H1 (cell line): ENCODE data around the gene CORIN. TPM values are rescaled to one million over a fixed set of nuclear protein-coding genes. Genes with fewer than 3 reads are reported as not detected.

Experiments
- CTCF ChIA-PET: fragments of 300-600 bp; sonication (Branson Sonifier 250); formaldehyde crosslinking; loops from one replicate; lab custom pipeline; 2021; ENCODE audit not compliant: partially characterized antibody; lab: Charles Lee
- POLR2A ChIA-PET: fragments of 300-600 bp; sonication (Branson Sonifier 250); formaldehyde crosslinking; loops from one replicate; lab custom pipeline; 2021; ENCODE audit warnings: inconsistent platforms; ENCODE audit not compliant: partially characterized antibody; lab: Charles Lee
- DNase-seq, 2 experiments: peaks; one replicate each; pipeline versions ENCODE4 v3.0.0 to v3.0.0-alpha.2; 2010 to 2022; ENCODE audit warnings: low spot score in 2 of 2, low read depth in 1 of 2, mixed read lengths in 1 of 2
- FAIRE-seq: peaks from 2 replicates; lab custom pipeline; 2011; peaks lifted over from hg19 to GRCh38; lab: Jason Lieb, UNC
- H2AFZ ChIP-seq: 2 replicates; pipeline ENCODE4 v1.8.1; 2012; ENCODE audit warnings: low read length, inconsistent platforms
- H2AK5ac ChIP-seq: 2 replicates; pipeline ENCODE4 v1.6.1; 2013; ENCODE audit warnings: low read depth, low read length
- H2BK120ac ChIP-seq: replicated peaks from 2 replicates; pipeline ENCODE3; 2013; ENCODE audit warnings: low read depth, low read length, inconsistent platforms
- H2BK12ac ChIP-seq: 2 replicates; pipeline ENCODE4 v1.6.1; 2013; ENCODE audit warnings: low read depth, low read length
- H2BK15ac ChIP-seq: 2 replicates; pipeline ENCODE4 v1.6.1; 2013; ENCODE audit warnings: low read length
- H2BK20ac ChIP-seq: 2 replicates; pipeline ENCODE4 v1.6.1; 2013; ENCODE audit warnings: low read length
- H2BK5ac ChIP-seq: 2 replicates; pipeline ENCODE4 v1.6.1; 2013; ENCODE audit warnings: low read depth, low read length
- H3K14ac ChIP-seq: 2 replicates; pipeline ENCODE4 v1.6.1; 2013; ENCODE audit warnings: inconsistent platforms; ENCODE audit not compliant: insufficient read length
- H3K18ac ChIP-seq: 2 replicates; pipeline ENCODE4 v1.6.1; 2013; ENCODE audit warnings: low read length; ENCODE audit errors: extremely low read depth
- H3K23ac ChIP-seq: 2 replicates; pipeline ENCODE4 v1.6.1; 2013; ENCODE audit warnings: inconsistent platforms; ENCODE audit not compliant: insufficient read length
- H3K23me2 ChIP-seq: 2 replicates; pipeline ENCODE4 v1.6.1; 2013; ENCODE audit warnings: low read depth, low read length
- H3K27ac ChIP-seq: 2 replicates; pipeline ENCODE4 v1.6.1; 2011; ENCODE audit warnings: low read depth, low read length, inconsistent platforms
- H3K27me3 ChIP-seq, 4 experiments: replicated peaks in 1 of 4; 1 replicate in 1 of 4; 2 replicates in 3 of 4; pipeline versions ENCODE4 v1.6.1 to v1.8.1; 2011 to 2013; ENCODE audit warnings: low read length in 3 of 4, mild to moderate bottlenecking in 3 of 4, inconsistent platforms in 2 of 4, mixed read lengths in 2 of 4, moderate library complexity in 1 of 4; ENCODE audit not compliant: control insufficient read depth in 3 of 4, insufficient read depth in 3 of 4; ENCODE audit errors: extremely low read depth in 1 of 4
- H3K36me3 ChIP-seq, 4 experiments: 2 replicates each; pipeline versions ENCODE4 v1.6.1 to v1.8.1; 2011 to 2013; ENCODE audit warnings: mild to moderate bottlenecking in 4 of 4, low read length in 3 of 4, moderate library complexity in 2 of 4, control low read depth in 1 of 4, inconsistent platforms in 1 of 4; ENCODE audit not compliant: insufficient read depth in 4 of 4, control insufficient read depth in 2 of 4
- H3K4ac ChIP-seq: replicated peaks from 2 replicates; pipeline ENCODE3; 2013; ENCODE audit warnings: low read length, low read depth, mixed read lengths, inconsistent platforms; ENCODE audit not compliant: insufficient read length
- H3K4me1 ChIP-seq, 4 experiments: replicated peaks in 1 of 4; 1 replicate in 1 of 4; 2 replicates in 3 of 4; pipeline versions ENCODE4 v1.6.1 to v1.8.1; 2011 to 2013; ENCODE audit warnings: low read length in 3 of 4, inconsistent platforms in 2 of 4, mixed read lengths in 1 of 4; ENCODE audit not compliant: insufficient read depth in 4 of 4, control insufficient read depth in 3 of 4
- H3K4me2 ChIP-seq, 2 experiments: 2 replicates each; pipeline versions ENCODE4 v1.6.1 to v1.8.1; 2011 to 2013; ENCODE audit warnings: low read depth in 2 of 2, low read length in 2 of 2, control low read depth in 1 of 2, inconsistent platforms in 1 of 2, mild to moderate bottlenecking in 1 of 2; ENCODE audit not compliant: insufficient read depth in 1 of 2
- H3K4me3 ChIP-seq, 4 experiments: fragments of 200-600, 300-600 bp in 1 of 4; sonication (generic), shearing (Covaris generic), sonication (Bioruptor Twin) in 1 of 4; 2 replicates each; pipeline versions ENCODE4 v1.5.1 to v1.8.1; 2011 to 2016; ENCODE audit warnings: low read length in 4 of 4, low read depth in 3 of 4, control low read depth in 2 of 4, inconsistent platforms in 2 of 4, mild to moderate bottlenecking in 2 of 4, mixed read lengths in 1 of 4, moderate library complexity in 1 of 4; ENCODE audit not compliant: insufficient read depth in 2 of 4; ENCODE audit errors: extremely low read depth in 1 of 4
- H3K56ac ChIP-seq: replicated peaks from 2 replicates; pipeline ENCODE3; 2013; ENCODE audit warnings: low read depth, mild to moderate bottlenecking, mixed read lengths, low read length, inconsistent platforms; ENCODE audit not compliant: insufficient read length
- H3K79me1 ChIP-seq: 2 replicates; pipeline ENCODE4 v1.6.1; 2013; ENCODE audit warnings: low read depth, low read length, control low read depth
- H3K79me2 ChIP-seq, 2 experiments: 2 replicates each; pipeline versions ENCODE4 v1.6.1 to v1.8.1; 2012 to 2013; ENCODE audit warnings: low read length in 2 of 2, mild to moderate bottlenecking in 2 of 2, inconsistent platforms in 1 of 2; ENCODE audit not compliant: insufficient read depth in 2 of 2, control insufficient read depth in 1 of 2
- H3K9ac ChIP-seq, 4 experiments: replicated peaks in 1 of 4; 1 replicate in 1 of 4; 2 replicates in 3 of 4; pipeline versions ENCODE4 v1.6.1 to v1.8.1; 2011 to 2013; ENCODE audit warnings: low read depth in 3 of 4, low read length in 3 of 4, control low read depth in 2 of 4, mild to moderate bottlenecking in 2 of 4, moderate library complexity in 2 of 4, inconsistent platforms in 1 of 4; ENCODE audit errors: extremely low read depth in 1 of 4
- H3K9me3 ChIP-seq, 2 experiments: 2 replicates each; pipeline versions ENCODE4 v1.6.1 to v1.8.1; 2012 to 2013; ENCODE audit warnings: mild to moderate bottlenecking in 2 of 2, moderate library complexity in 2 of 2, control low read depth in 1 of 2, inconsistent platforms in 1 of 2, low read depth in 1 of 2, low read length in 1 of 2, mixed read lengths in 1 of 2; ENCODE audit not compliant: insufficient read depth in 2 of 2
- H4K20me1 ChIP-seq, 2 experiments: replicated peaks in 1 of 2; 2 replicates each; pipeline versions ENCODE3 to v1.8.1; 2011 to 2013; ENCODE audit warnings: inconsistent platforms in 2 of 2, low read length in 2 of 2, mild to moderate bottlenecking in 1 of 2; ENCODE audit not compliant: insufficient read depth in 2 of 2, control insufficient read depth in 1 of 2
- H4K5ac ChIP-seq: 2 replicates; pipeline ENCODE4 v1.6.1; 2013; ENCODE audit warnings: low read length, low read depth, mixed read lengths, inconsistent platforms; ENCODE audit not compliant: insufficient read length
- H4K8ac ChIP-seq: 2 replicates; pipeline ENCODE4 v1.8.0; 2013; ENCODE audit warnings: mild to moderate bottlenecking, moderate library complexity, low read length, inconsistent platforms; ENCODE audit not compliant: insufficient read depth; ENCODE audit errors: extremely low read depth
- H4K91ac ChIP-seq: replicated peaks from 2 replicates; pipeline ENCODE3; 2013; ENCODE audit warnings: low read length, mixed read lengths, inconsistent platforms; ENCODE audit not compliant: insufficient read length
- BRCA1 ChIP-seq: IDR thresholded peaks from 2 replicates; pipeline ENCODE4 v1.6.1; 2012; ENCODE audit warnings: low read depth, low read length, improper control_type of control experiment
- CTBP2 ChIP-seq: IDR thresholded peaks from 2 replicates; pipeline ENCODE4 v1.7.0; 2011; ENCODE audit warnings: borderline replicate concordance, mild to moderate bottlenecking, moderate library complexity, mixed read lengths, low read length; ENCODE audit not compliant: insufficient read depth, insufficient read length
- EGR1 ChIP-seq: IDR thresholded peaks from 2 replicates; pipeline ENCODE4 v1.6.1; 2011; ENCODE audit warnings: low read depth, low read length, borderline replicate concordance
- HDAC2 ChIP-seq, 2 experiments: fragments of 300-600 bp in 1 of 2; sonication (generic) in 1 of 2; IDR thresholded peaks; 2 replicates each; pipeline ENCODE4 v1.6.1; 2011 to 2012; ENCODE audit warnings: low read depth in 2 of 2, low read length in 2 of 2, mild to moderate bottlenecking in 2 of 2, moderate library complexity in 2 of 2, borderline replicate concordance in 1 of 2, inconsistent platforms in 1 of 2
- HDAC6 ChIP-seq: IDR thresholded peaks from one replicate; pipeline ENCODE4 v1.7.1; 2012; ENCODE audit warnings: low read depth, mild to moderate bottlenecking, inconsistent platforms, low read length, moderate library complexity
- JUND ChIP-seq: IDR thresholded peaks from 2 replicates; pipeline ENCODE4 v1.6.1; 2011; ENCODE audit warnings: mild to moderate bottlenecking, improper control_type of control experiment, low read length
- KDM4A ChIP-seq: IDR thresholded peaks from one replicate; pipeline ENCODE4 v1.7.1; 2012; ENCODE audit warnings: low read depth, mild to moderate bottlenecking, moderate library complexity, low read length, inconsistent platforms; ENCODE audit not compliant: severe bottlenecking
- RNF2 ChIP-seq: fragments of 200-900, 300-1000 bp; sonication (generic); IDR thresholded peaks from 2 replicates; pipeline ENCODE4 v1.7.1; 2016; ENCODE audit warnings: borderline replicate concordance, low read depth, mild to moderate bottlenecking, antibody characterized with exemption, low read length; ENCODE audit not compliant: poor library complexity, severe bottlenecking; ENCODE audit errors: missing control alignments
- SRF ChIP-seq: IDR thresholded peaks from 2 replicates; pipeline ENCODE4 v1.6.1; 2011; ENCODE audit warnings: mild to moderate bottlenecking, low read depth, low read length, moderate library complexity
- WGBS, 2 experiments: shearing (Covaris generic) in 1 of 2; methylation state at CpG; one replicate each; pipeline versions ENCODE4 v1.1.6 to v1.1.7; 2013 to 2015; ENCODE audit warnings: low lambda C conversion rate in 2 of 2, mixed read lengths in 2 of 2, inconsistent platforms in 1 of 2, low coverage in 1 of 2, missing lambda C conversion rate in 1 of 2; ENCODE audit not compliant: insufficient replicate concordance in 2 of 2, insufficient coverage in 1 of 2, insufficient read length in 1 of 2; ENCODE audit errors: extremely low coverage in 1 of 2, missing lambda C conversion rate in 1 of 2; 5-methylcytosine and 5-hydroxymethylcytosine counted together
- polyA plus RNA-seq, 7 experiments: library from polyadenylated mRNA; depleted of rRNA in 3 of 7; stranded (reverse) in 5 of 7; unstranded in 2 of 7; fragments of >200 nt in 5 of 7; fragments of 200-250 nt in 2 of 7; gene quantifications; 1 replicate in 5 of 7; 2 replicates in 1 of 7; 4 replicates in 1 of 7; pipeline versions ENCODE4 v1.2.1 to v1.2.3, GENCODE V29; 2011 to 2013; ENCODE audit warnings: missing spikeins in 2 of 7, mixed read lengths in 2 of 7
- total RNA-seq: library from RNA; stranded (reverse); fragmentation: NEBNext Ultra II Directional; extraction: Animal tissue kit (Norgen Biotek cat#: 25700); gene quantifications from 2 replicates; pipeline ENCODE4 v1.2.1, GENCODE V29; 2021
- TF ChIP-seq, protein P1 (sequence below), 3 experiments: IDR thresholded peaks; 1 replicate in 2 of 3; 2 replicates in 1 of 3; pipeline versions ENCODE4 v1.5.1 to v1.6.1; 2011; ENCODE audit warnings: low read length in 3 of 3, mild to moderate bottlenecking in 3 of 3, inconsistent platforms in 2 of 3, low read depth in 1 of 3, moderate library complexity in 1 of 3; ENCODE audit not compliant: insufficient read depth in 1 of 3; ENCODE audit errors: control extremely low read depth in 1 of 3

Gene CORIN
- total and polyA plus RNA-seq, 2 of the 8 experiments (the other 6 are each of a cell fraction or from before 2014, with no cell fraction given) = 0.09 to 0.32 TPM

DNA sequence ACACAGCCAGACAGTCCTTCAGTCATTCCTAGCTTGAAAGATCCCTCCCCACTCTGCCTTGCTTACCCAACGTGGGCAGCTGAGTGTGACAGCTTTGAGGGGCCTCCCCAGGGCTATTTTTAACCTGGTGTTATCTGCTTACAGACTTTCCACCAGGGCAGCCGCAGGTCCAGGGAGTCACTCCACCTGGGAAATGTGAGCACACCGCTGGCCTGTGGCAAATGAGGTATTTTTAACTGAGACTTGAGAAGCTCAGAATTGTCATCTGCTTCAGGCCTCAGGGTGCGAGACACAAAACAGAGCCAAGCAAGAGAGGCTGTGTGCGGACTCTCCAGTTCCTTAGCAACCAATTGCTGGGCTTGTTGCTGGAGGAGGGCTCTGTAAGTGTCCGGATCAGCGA is 13.0 kb downstream of the CORIN start:
- H2BK120ac ChIP-seq = no peak overlapping the region
- 83% methylated on average over 7 of the region's 7 CpGs; no CpG with 5 or more reads in 1 of the 2 experiments for WGBS, 2 experiments
- H3K23ac ChIP-seq = no peak overlapping the region
- H3K27ac ChIP-seq = no peak overlapping the region
- no peak overlapping the region for H3K56ac ChIP-seq
- ChIA-PET POLR2A (no interaction called here), CTCF (interaction anchor here (0.9 to 2.9 kb wide), 7 partner anchors 10 to 137 kb away, joined by 3 to 12 read pairs (median 5); partner anchors contain the start of gene CORIN)
- H3K14ac ChIP-seq = no peak overlapping the region
- FAIRE-seq (no peak), DNase-seq (no peak)
- H3K79me2 ChIP-seq = no peaks in the 10 kb centered on the region
- no peak overlapping the region for H2AK5ac ChIP-seq
- no peaks in the 10 kb centered on the region for H4K20me1 ChIP-seq
- no peak overlapping the region for H2BK5ac ChIP-seq
- H2AFZ ChIP-seq = no peak overlapping the region
- no peak overlapping the region for H3K4me2 ChIP-seq
- no peaks in the 10 kb centered on the region for H3K36me3 ChIP-seq
- no peak overlapping the region for H3K18ac ChIP-seq
- no peaks in the 10 kb centered on the region for H3K79me1 ChIP-seq
- H2BK15ac ChIP-seq = no peak overlapping the region
- H3K9ac ChIP-seq = no peak overlapping the region
- no peak overlapping the region for H3K4ac ChIP-seq
- no peak overlapping the region for H4K5ac ChIP-seq
- peak overlapping the region; percentile 27; the same call in 1 of the 2 replicates for H2BK12ac ChIP-seq
- no peaks in the 10 kb centered on the region for H3K27me3 ChIP-seq
- H4K8ac ChIP-seq = no peak overlapping the region; the same call in 1 of the 2 replicates
- no peak overlapping the region for H2BK20ac ChIP-seq
- no peak overlapping the region for H3K4me3 ChIP-seq
- no peaks in the 10 kb centered on the region for H3K23me2 ChIP-seq
- H3K9me3 ChIP-seq = no peaks in the 10 kb centered on the region
- H4K91ac ChIP-seq = no peak overlapping the region
- no peaks in the 10 kb centered on the region for H3K4me1 ChIP-seq
- TF ChIP-seq HDAC6 (no peak), SRF (no peak), BRCA1 (no peak), RNF2 (no peak), EGR1 (no peak), KDM4A (no peak), CTBP2 (no peak), HDAC2 (IDR thresholded peaks at IDR 0.05; ENCODE audit: borderline replicate concordance in 1 of 2, low read depth in 2 of 2, low read length in 2 of 2) (no peak), JUND (no peak)
- TF ChIP-seq, protein P1, sequence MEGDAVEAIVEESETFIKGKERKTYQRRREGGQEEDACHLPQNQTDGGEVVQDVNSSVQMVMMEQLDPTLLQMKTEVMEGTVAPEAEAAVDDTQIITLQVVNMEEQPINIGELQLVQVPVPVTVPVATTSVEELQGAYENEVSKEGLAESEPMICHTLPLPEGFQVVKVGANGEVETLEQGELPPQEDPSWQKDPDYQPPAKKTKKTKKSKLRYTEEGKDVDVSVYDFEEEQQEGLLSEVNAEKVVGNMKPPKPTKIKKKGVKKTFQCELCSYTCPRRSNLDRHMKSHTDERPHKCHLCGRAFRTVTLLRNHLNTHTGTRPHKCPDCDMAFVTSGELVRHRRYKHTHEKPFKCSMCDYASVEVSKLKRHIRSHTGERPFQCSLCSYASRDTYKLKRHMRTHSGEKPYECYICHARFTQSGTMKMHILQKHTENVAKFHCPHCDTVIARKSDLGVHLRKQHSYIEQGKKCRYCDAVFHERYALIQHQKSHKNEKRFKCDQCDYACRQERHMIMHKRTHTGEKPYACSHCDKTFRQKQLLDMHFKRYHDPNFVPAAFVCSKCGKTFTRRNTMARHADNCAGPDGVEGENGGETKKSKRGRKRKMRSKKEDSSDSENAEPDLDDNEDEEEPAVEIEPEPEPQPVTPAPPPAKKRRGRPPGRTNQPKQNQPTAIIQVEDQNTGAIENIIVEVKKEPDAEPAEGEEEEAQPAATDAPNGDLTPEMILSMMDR (IDR thresholded peaks at IDR 0.05; ENCODE audit: control extremely low read depth in 1 of 3, insufficient read depth in 1 of 3, low read depth in 1 of 3, low read length in 3 of 3) = no peak
